Testis (tissue), 2 donors: ENCODE measurements around the gene SNX8.

ENCODE experiments used
- POLR2A ChIP-seq: fragments of 450-650 bp; IDR thresholded peaks from one replicate; pipeline ENCODE4 v1.6.1; 2017; ENCODE audit warnings: antibody characterized with exemption, mild to moderate bottlenecking, moderate library complexity
- TF ChIP-seq, protein P1 (sequence below), 3 experiments: fragments of 450-650 bp in 2 of 3; fragments of 200-600 bp in 1 of 3; sonication (generic) in 1 of 3; IDR thresholded peaks; one replicate each; pipeline ENCODE4 v1.5.1; 2016 to 2019; ENCODE audit warnings: antibody characterized with exemption in 3 of 3, mild to moderate bottlenecking in 2 of 3, moderate library complexity in 1 of 3

DNA sequence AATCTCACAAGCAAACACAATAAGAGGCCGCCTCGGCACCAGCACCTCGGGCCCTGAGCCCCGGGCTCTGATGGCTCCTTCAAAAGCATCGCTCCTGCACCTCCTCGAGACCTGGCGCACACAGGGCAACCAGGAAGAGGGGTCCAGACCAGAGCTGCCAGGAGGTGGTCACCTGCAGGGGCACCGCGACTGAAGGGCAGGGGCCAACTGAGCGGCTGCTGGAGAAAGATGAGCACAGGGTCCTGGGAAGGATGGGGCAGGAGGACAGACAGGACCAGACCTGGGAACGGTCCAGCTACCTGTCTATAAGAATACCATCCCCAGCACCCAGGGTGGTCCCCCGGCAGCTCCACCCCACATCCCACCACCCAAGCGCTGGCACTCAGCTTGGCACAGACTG, 102.3 kb downstream of the SNX8 start:
- TF ChIP-seq, protein P1, sequence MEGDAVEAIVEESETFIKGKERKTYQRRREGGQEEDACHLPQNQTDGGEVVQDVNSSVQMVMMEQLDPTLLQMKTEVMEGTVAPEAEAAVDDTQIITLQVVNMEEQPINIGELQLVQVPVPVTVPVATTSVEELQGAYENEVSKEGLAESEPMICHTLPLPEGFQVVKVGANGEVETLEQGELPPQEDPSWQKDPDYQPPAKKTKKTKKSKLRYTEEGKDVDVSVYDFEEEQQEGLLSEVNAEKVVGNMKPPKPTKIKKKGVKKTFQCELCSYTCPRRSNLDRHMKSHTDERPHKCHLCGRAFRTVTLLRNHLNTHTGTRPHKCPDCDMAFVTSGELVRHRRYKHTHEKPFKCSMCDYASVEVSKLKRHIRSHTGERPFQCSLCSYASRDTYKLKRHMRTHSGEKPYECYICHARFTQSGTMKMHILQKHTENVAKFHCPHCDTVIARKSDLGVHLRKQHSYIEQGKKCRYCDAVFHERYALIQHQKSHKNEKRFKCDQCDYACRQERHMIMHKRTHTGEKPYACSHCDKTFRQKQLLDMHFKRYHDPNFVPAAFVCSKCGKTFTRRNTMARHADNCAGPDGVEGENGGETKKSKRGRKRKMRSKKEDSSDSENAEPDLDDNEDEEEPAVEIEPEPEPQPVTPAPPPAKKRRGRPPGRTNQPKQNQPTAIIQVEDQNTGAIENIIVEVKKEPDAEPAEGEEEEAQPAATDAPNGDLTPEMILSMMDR (IDR thresholded peaks at IDR 0.05), result no peak
- TF ChIP-seq POLR2A, result no peak
